IPS DF 6.9 (cell line): ENCODE measurements around the gene SBK2.
"Not testable (repeated sequence)": the region's sequence is repeated elsewhere in the genome, so short reads cannot be mapped to it uniquely, and the experiment has no call there.

Experiments
- DNase-seq: peaks from one replicate; pipeline ENCODE4 v3.0.0-alpha.2; 2013; ENCODE audit warnings: low read depth, low spot score
- H3K27ac ChIP-seq: one replicate; pipeline ENCODE4 v1.5.1; 2013; ENCODE audit warnings: low read length, control low read depth
- H3K27me3 ChIP-seq: 2 replicates; pipeline ENCODE4 v1.6.1; 2013; ENCODE audit warnings: mild to moderate bottlenecking, low read length; ENCODE audit not compliant: control insufficient read depth, insufficient read depth
- H3K36me3 ChIP-seq: 2 replicates; pipeline ENCODE4 v1.6.1; 2013; ENCODE audit warnings: low read length; ENCODE audit not compliant: control insufficient read depth, insufficient read depth
- H3K4me1 ChIP-seq: 2 replicates; pipeline ENCODE4 v1.6.1; 2013; ENCODE audit warnings: low read length; ENCODE audit not compliant: control insufficient read depth, insufficient read depth
- H3K4me3 ChIP-seq: 2 replicates; pipeline ENCODE4 v1.5.1; 2013; ENCODE audit warnings: mild to moderate bottlenecking, low read length
- H3K9me3 ChIP-seq: 2 replicates; pipeline ENCODE4 v1.6.1; 2013; ENCODE audit warnings: low read length, inconsistent platforms; ENCODE audit not compliant: control insufficient read depth, insufficient read depth
- WGBS: extraction: QIAGEN DNeasy Blood & Tissue Kit; methylation state at CpG from one replicate; pipeline ENCODE4 v1.1.7; 2013; ENCODE audit warnings: mixed read lengths, missing lambda C conversion rate; ENCODE audit not compliant: insufficient read length, insufficient coverage; 5-methylcytosine and 5-hydroxymethylcytosine counted together

SBK2 gene

GRCh38 chr19:55578761-55579747 lies 42.1 kb upstream of the SBK2 start:
- H3K36me3 ChIP-seq, result peaks cover 20% of the 10 kb centered on the region
- H3K27me3 ChIP-seq, result no peaks in the 10 kb centered on the region
- H3K4me3 ChIP-seq, result no peak overlapping the region
- H3K4me1 ChIP-seq, result no peaks in the 10 kb centered on the region
- H3K27ac ChIP-seq, result no peak overlapping the region
- H3K9me3 ChIP-seq, result no peaks in the 10 kb centered on the region
- DNase-seq, result no peak
- WGBS, result no CpG with 5 or more reads among the region's 90 CpGs

- DNase-seq, result no peak
- no peak overlapping the region for H3K4me3 ChIP-seq
- WGBS, result no CpG with 5 or more reads among the region's 83 CpGs
- no peak overlapping the region for H3K27ac ChIP-seq
- H3K9me3 ChIP-seq, result no peaks in the 10 kb centered on the region
- no peaks in the 10 kb centered on the region for H3K4me1 ChIP-seq
- H3K36me3 ChIP-seq, result peaks cover 20% of the 10 kb centered on the region
- no peaks in the 10 kb centered on the region for H3K27me3 ChIP-seq
Measured at GRCh38 chr19:55578031-55578760, 41.3 kb upstream of the SBK2 start.

- no peak for DNase-seq
- Histone ChIP-seq H3K4me3 (no peak overlapping the region), H3K27me3 (no peaks in the 10 kb centered on the region), H3K4me1 (no peaks in the 10 kb centered on the region), H3K9me3 (no peaks in the 10 kb centered on the region), H3K36me3 (peaks cover 20% of the 10 kb centered on the region), H3K27ac (no peak overlapping the region)
- no CpG with 5 or more reads among the region's 5 CpGs for WGBS
Measured at GRCh38 chr19:55576746-55577145, 39.8 kb upstream of the SBK2 start.

GRCh38 chr19:55573929-55574328 lies 37.0 kb upstream of the SBK2 start:
- WGBS, result no CpG with 5 or more reads among the region's 6 CpGs

GRCh38 chr19:55569477-55569876 lies 32.5 kb upstream of the SBK2 start:
- WGBS, result no CpG with 5 or more reads among the region's 5 CpGs
- not testable (repeated sequence) for H3K27me3 ChIP-seq, H3K4me3 ChIP-seq, H3K9me3 ChIP-seq, H3K27ac ChIP-seq, H3K36me3 ChIP-seq, H3K4me1 ChIP-seq, DNase-seq

More at GRCh38 chr19:55573929-55574328, 37.0 kb upstream of the SBK2 start:
- not testable (repeated sequence) for H3K27me3 ChIP-seq, H3K27ac ChIP-seq, H3K4me1 ChIP-seq, H3K9me3 ChIP-seq, DNase-seq, H3K4me3 ChIP-seq
- peaks cover 17% of the 10 kb centered on the region for H3K36me3 ChIP-seq

- no peaks in the 10 kb centered on the region for H3K9me3 ChIP-seq
- DNase-seq, result no peak
- H3K4me3 ChIP-seq, result no peak overlapping the region
- H3K36me3 ChIP-seq, result no peaks in the 10 kb centered on the region
- no peaks in the 10 kb centered on the region for H3K27me3 ChIP-seq
- no peaks in the 10 kb centered on the region for H3K4me1 ChIP-seq
- no peak overlapping the region for H3K27ac ChIP-seq
Measured at GRCh38 chr19:55567708-55568328, 30.9 kb upstream of the SBK2 start.

GRCh38 chr19:55566823-55567222 lies 29.9 kb upstream of the SBK2 start:
- DNase-seq, result no peak
- H3K9me3 ChIP-seq, result no peaks in the 10 kb centered on the region
- WGBS, result no CpG with 5 or more reads among the region's 9 CpGs

GRCh38 chr19:55563261-55563690 lies 26.3 kb upstream of the SBK2 start:
- H3K9me3 ChIP-seq, result no peaks in the 10 kb centered on the region
- H3K36me3 ChIP-seq, result no peaks in the 10 kb centered on the region
- no peak overlapping the region for H3K27ac ChIP-seq
- WGBS, result no CpG with 5 or more reads among the region's 12 CpGs
- no peak overlapping the region for H3K4me3 ChIP-seq
- no peak for DNase-seq
- H3K4me1 ChIP-seq, result no peaks in the 10 kb centered on the region
- H3K27me3 ChIP-seq, result no peaks in the 10 kb centered on the region

More at GRCh38 chr19:55566823-55567222, 29.9 kb upstream of the SBK2 start:
- no peaks in the 10 kb centered on the region for H3K27me3 ChIP-seq
- H3K4me1 ChIP-seq, result no peaks in the 10 kb centered on the region
- H3K36me3 ChIP-seq, result no peaks in the 10 kb centered on the region
- H3K27ac ChIP-seq, result no peak overlapping the region
- H3K4me3 ChIP-seq, result no peak overlapping the region

GRCh38 chr19:55559684-55560083 lies 22.8 kb upstream of the SBK2 start:
- Histone ChIP-seq H3K27ac (no peak overlapping the region), H3K4me3 (no peak overlapping the region), H3K4me1 (no peaks in the 10 kb centered on the region), H3K9me3 (no peaks in the 10 kb centered on the region), H3K36me3 (no peaks in the 10 kb centered on the region), H3K27me3 (no peaks in the 10 kb centered on the region)
- no CpG with 5 or more reads among the region's 9 CpGs for WGBS
- DNase-seq, result no peak

- DNase-seq, result no peak
- no peaks in the 10 kb centered on the region for H3K4me1 ChIP-seq
- no peaks in the 10 kb centered on the region for H3K27me3 ChIP-seq
- no CpG with 5 or more reads among the region's 8 CpGs for WGBS
- no peaks in the 10 kb centered on the region for H3K36me3 ChIP-seq
- no peak overlapping the region for H3K27ac ChIP-seq
- no peak overlapping the region for H3K4me3 ChIP-seq
- H3K9me3 ChIP-seq, result no peaks in the 10 kb centered on the region
Measured at GRCh38 chr19:55554741-55555152, 17.8 kb upstream of the SBK2 start.
